Psoas muscle (tissue), 8 donors: ENCODE results near the gene ABCC4. TPM values are rescaled to one million over a fixed set of nuclear protein-coding genes. Genes with fewer than 3 reads are reported as not detected.

Experiments
- ATAC-seq, 4 donors: fragments of 200-7000 bp; cut with Tn5 transposase; one replicate each; pipeline ENCODE4 v1.9.1; 2020; ENCODE audit warnings: moderate library complexity in 3 of 4, mild to moderate bottlenecking in 2 of 4
- DNase-seq, 2 donors: peaks; one replicate each; pipeline ENCODE4 v3.0.0-alpha.2; 2020
- H3K27ac ChIP-seq: fragments of 200-600 bp; one replicate; pipeline ENCODE4 v1.8.0; 2022
- H3K27me3 ChIP-seq, 3 donors: fragments of 200-600 bp in 1 of 3; one replicate each; pipeline versions ENCODE4 v1.6.1 to v1.8.0; 2013 to 2022; ENCODE audit warnings: low read length in 2 of 3, mild to moderate bottlenecking in 2 of 3, moderate library complexity in 1 of 3; ENCODE audit not compliant: insufficient read depth in 3 of 3
- H3K36me3 ChIP-seq, 2 donors: fragments of 200-600 bp in 1 of 2; one replicate each; pipeline versions ENCODE4 v1.6.1 to v1.8.0; 2013 to 2022; ENCODE audit warnings: low read depth in 1 of 2, mild to moderate bottlenecking in 1 of 2, moderate library complexity in 1 of 2; ENCODE audit not compliant: insufficient read depth in 1 of 2
- H3K4me1 ChIP-seq: fragments of 200-600 bp; one replicate; pipeline ENCODE4 v1.8.0; 2022
- H3K4me3 ChIP-seq: fragments of 200-600 bp; one replicate; pipeline ENCODE4 v1.8.0; 2022; ENCODE audit warnings: mild to moderate bottlenecking
- H3K9me3 ChIP-seq: fragments of 200-600 bp; one replicate; pipeline ENCODE4 v1.8.0; 2022
- CTCF ChIP-seq: fragments of 200-600 bp; IDR thresholded peaks from one replicate; pipeline ENCODE4 v1.8.0; 2022; ENCODE audit warnings: antibody characterized with exemption
- WGBS, 3 donors: extraction: QIAGEN DNeasy Blood & Tissue Kit; methylation state at CpG; one replicate each; pipeline versions ENCODE4 v1.1.6 to v1.1.7; 2013; 5-methylcytosine and 5-hydroxymethylcytosine counted together
- intact Hi-C, 2 donors: fragments of 100-400 bp; cut with DNase I; formaldehyde crosslinking; loops; one replicate each; pipeline versions ENCODE4 v1.11.0 to v1.14.2; 2022
- polyA plus RNA-seq, 3 donors: library from polyadenylated mRNA; stranded (reverse); fragments of 200-250 nt; gene quantifications; one replicate each; pipeline ENCODE4 v1.2.3, GENCODE V29; 2013
- total RNA-seq, 4 donors: library from RNA; stranded (reverse); fragmentation: NEBNext Ultra II Directional in 2 of 4; extraction: Animal tissue kit (Norgen Biotek cat#: 25700) in 2 of 4; gene quantifications; one replicate each; pipeline versions ENCODE4 v1.2.1 to v1.2.4, GENCODE V29; 2021 to 2023
- donor health status: healthy with polysubstance abuse.
- donor health status: DM: no; HTN: no; CAD: no; lungs with moderate emphysema.
- donor health status: Bipolar disorder and iron deficiency.
- donor health status: healthy.
- donor health status: DM: yes; HTN: yes; CAD: no.
- donor health status: DM: no; HTN: no; CAD: no.
- donor health status: DM: no; HTN: no; CAD: no.
- donor health status: DM: yes; HTN: yes; CAD: no.

ABCC4 gene
- total and polyA plus RNA-seq, 7 donors, result 2.3 to 25.2 (median 6.1) TPM

- intact Hi-C loops, result no loop called here
- H3K4me1 ChIP-seq, result no peaks in the 10 kb centered on the region
- H3K36me3 ChIP-seq, result no peaks in the 10 kb centered on the region
- H3K27ac ChIP-seq, result no peak overlapping the region
- DNase-seq (no peak), ATAC-seq (no peak)
- TF ChIP-seq CTCF, result no peak
- H3K4me3 ChIP-seq, result no peak overlapping the region
- 61 to 64% (median 64%) methylated on average over 7 of the region's 7 CpGs for WGBS, 3 donors
- H3K27me3 ChIP-seq, result peaks cover 0 to 15% (median 7%) of the 10 kb centered on the region in 3 donors
- H3K9me3 ChIP-seq, result no peaks in the 10 kb centered on the region
These were observed 327.0 kb downstream of the ABCC4 start for GRCh38 chr13:94974015-94974951.

- Histone ChIP-seq H3K27ac (no peak overlapping the region), H3K9me3 (no peaks in the 10 kb centered on the region), H3K27me3 (peaks cover 6 to 35% (median 7%) of the 10 kb centered on the region in 3 donors), H3K4me3 (no peak overlapping the region), H3K4me1 (peaks cover 4% of the 10 kb centered on the region), H3K36me3 (no peaks in the 10 kb centered on the region)
- 52 to 70% (median 56%) methylated on average over 4 of the region's 4 CpGs for WGBS, 3 donors
- DNase-seq, result no peak
- ATAC-seq, result no peak
- intact Hi-C loops, result no loop called here
- TF ChIP-seq CTCF, result no peak
These were observed 329.0 kb downstream of the ABCC4 start for GRCh38 chr13:94972262-94972661.
